DMS114 treated with DMSO at 0.1 percent for 48 hours (cell line): ENCODE data around the gene GRAP2.
"Not testable (repeated sequence)": the region's sequence is repeated elsewhere in the genome, so short reads cannot be mapped to it uniquely, and the experiment has no call there.

Source experiments
- DNase-seq: peaks from one replicate; lab custom pipeline; 2025; ENCODE audit not compliant: unreplicated experiment; lab: John Stamatoyannopoulos, UW

The GRAP2 gene

DNA sequence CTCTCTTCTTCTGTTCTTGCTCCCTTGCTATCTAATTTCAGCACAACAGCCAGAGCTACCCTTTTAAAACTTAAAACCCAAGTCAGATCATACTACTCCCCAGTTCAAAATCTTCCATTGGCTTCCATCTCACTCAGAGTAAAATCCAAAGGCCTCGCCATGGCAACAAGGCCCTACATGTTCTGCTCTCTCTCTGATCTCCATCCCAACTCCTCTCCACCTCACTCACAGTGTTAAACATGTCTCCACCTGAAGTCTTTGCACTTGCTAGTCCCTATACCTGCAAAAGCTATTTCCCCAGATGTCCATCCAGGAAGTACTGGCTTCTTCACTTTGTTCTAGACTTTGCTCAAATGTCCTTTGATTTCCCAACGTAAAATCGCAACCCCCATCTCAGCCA lies 3.0 kb upstream of the GRAP2 start:
- DNase-seq = no peak

DNA sequence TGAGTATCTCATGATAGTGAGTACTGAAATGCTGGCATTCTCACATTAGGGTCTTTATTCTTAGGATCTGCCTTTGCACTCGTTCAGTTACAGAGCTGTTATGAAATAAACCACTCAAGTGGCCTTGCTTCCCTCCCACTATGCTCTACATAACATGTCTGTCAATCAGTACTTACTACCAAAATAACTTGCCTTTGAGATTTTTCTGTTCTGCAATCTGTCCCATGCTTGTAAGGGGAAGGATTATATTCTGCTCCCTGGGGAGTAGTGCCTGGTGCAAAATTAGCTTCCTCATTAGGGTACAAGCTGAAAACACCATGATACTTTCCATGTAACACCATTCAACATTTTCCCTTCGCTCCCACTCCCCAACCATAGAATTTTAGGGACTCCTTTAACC lies 1.9 kb upstream of the GRAP2 start:
- no peak for DNase-seq

DNA sequence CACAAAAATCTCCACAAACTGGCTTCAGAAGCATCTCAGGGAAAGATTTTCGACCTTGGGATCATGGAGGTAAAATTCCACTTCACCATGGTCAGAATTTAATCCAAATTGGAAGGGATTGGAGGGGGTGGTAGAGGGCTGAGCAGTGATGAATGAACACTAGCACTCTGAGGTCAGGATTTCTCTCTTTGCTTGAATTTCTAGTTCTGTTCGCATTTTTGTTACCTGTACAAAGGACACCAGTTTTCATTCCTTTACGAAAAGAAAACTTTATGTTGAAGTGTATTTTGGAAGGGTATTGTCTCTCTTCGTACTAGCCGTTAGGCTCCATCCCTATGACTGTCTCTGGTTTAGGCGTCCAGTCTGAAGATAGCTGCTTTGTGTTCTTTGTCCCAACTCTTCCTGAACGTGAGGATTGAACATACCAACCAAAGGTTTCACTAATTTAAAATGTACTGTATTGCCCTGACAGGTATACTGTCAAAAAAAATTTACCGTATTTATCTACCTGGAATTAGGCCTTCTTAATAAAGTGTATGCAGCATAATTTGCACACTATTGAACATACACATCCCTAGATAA lies 772 bp downstream of the GRAP2 start:
- DNase-seq = no peak

DNA sequence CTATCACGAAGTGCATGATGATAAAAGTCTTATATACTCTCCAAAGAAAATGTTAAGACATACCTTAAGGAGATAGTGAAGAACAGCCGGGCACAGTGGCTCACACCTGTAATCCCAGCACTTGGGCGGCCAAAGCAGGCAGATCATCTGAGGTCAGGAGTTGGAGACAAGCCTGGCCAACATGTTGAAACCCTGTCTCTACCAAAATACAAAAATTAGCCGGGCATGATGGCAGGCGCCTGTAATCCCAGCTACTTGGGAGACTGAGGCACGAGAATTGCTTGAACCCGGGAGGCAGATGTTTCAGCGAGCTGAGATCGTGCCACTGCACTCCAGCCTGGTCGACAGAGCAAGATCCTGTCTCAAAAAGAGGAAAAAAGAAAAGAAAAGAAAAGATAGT lies 3.1 kb downstream of the GRAP2 start:
- not testable (repeated sequence) for DNase-seq

DNA sequence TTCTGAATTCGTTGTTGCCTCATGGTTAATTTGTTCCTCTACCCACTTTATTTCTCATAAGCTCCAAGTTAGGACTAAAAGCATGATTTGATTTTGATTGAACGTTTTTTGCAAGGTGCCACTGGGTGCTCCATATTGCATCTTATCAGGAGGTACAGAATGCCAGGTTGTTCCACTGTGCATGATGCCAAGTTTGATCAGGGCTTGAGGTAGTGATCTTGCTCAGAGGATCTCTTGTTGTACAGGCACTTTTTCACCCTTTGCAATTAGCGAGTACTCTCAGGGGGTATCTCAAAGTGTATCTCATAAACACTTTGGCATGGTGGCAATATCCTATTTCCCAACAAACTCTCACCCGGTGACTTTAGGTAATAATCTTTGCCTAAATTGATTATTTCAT lies 4.0 kb downstream of the GRAP2 start:
- no peak for DNase-seq

DNA sequence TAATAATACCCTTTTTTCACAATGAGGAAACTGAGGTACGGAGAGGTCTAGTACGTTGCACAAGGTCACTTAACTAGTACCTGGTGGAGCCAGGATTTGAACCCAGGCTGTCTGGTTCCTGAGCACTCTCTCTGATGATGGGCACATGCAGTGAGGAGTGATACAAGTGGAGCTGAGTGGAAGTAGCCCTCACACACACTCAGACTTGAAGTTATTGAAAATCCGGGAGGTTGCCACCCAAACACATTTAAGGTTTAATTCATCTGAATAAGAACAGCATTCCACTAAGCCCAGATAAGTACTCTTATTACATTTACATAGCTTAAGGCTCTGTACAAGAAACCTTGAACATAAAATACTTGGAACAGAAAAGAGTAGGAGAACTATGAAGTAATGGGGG lies 4.8 kb downstream of the GRAP2 start:
- no peak for DNase-seq

DNA sequence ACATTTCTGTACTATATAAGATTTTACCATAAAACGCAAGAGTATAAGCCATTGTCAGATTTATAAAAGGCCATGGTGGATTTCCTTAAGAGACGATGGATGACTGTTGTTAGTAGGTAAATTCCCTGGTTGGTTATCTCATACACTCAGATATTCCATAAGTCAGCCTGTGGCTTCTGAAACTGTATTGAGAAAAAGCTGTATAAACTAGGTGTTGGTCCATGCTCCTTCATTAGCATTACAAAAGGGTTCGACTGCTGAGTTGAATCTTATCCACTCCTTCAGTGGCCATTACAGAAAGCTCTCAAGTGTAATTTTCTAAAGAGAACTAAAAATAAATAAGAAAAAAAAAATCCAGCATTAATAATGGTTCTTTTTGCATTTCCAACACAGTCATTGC lies 5.3 kb downstream of the GRAP2 start:
- DNase-seq = no peak

DNA sequence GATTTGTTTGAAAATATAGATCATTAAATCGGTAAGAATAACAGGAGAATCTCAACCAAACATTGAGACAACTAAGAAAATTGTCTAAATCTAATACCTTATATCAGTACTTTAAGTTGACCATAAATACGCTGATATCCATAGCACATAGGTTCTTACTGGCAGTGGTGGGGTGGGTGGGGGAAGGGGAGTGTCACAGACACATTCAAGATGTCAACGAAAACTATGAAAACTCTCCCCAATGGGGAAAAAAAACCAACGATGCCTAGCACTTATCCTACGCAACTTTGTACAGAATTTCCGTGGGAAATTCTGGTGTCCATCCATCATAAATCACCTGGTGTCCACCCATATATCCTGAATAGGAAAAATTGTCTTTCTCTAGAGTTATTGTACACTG lies 6.2 kb downstream of the GRAP2 start:
- DNase-seq = no peak

DNA sequence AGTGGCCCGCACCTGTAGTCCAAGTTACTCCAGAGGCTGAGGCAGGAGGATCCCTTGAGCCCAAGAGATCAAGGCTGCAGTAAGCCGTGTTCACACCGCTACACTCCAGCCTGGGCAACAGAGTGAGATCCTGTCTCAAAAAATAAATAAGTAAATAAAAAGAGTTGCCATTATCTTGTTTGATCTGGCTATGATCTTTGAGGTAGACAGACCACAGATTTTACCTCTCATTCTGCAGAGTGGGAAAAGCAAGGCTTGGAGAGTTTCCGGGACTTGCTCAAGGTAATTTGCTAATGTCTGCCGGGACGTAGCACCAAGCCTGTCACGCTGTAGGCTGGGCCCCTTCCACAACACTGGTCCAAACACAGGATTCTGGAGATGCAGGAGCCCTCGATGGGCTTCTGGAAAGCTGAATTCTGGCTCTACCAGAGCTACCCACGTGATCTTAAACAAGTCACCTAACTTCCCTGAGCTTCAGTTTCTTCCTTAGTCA lies 6.8 kb downstream of the GRAP2 start:
- no peak for DNase-seq

DNA sequence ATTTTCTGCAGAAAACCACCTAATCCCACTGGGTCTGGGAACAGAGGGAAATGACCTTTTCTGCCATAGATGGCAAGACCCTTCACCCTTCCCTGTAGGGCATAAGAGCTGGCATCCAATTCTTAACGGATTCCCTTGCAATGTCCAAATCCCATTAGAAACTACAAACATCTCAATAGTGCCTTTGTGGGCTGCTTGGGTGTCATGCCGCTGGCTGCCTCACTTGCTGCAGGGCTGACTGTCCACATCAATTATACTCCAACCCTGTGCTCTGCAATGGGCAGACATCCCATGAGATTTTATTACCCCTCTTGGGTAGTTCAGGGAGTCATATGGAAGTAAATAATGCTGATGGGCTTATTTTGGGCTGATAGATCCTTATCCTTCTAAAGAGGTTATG lies 7.3 kb downstream of the GRAP2 start:
- no peak for DNase-seq

DNA sequence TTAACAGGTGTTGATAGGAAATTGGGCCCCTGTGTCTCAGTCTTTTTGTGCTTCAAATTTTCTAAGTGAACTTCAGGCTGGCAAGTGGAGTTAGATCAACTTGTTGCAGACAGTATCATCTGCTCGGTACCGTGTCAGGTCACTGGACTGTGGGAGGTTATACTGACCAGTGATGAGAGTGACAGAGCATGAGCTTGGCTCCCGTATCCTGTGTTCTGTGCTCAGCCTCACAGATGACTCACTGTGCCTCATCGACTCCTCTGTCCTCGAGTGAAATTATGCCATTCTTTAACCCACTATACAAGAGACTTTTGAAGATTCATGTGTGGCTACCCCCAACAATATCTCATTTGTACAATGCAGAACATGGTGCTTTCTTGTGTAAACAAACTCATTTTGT lies 7.9 kb downstream of the GRAP2 start:
- no peak for DNase-seq

DNA sequence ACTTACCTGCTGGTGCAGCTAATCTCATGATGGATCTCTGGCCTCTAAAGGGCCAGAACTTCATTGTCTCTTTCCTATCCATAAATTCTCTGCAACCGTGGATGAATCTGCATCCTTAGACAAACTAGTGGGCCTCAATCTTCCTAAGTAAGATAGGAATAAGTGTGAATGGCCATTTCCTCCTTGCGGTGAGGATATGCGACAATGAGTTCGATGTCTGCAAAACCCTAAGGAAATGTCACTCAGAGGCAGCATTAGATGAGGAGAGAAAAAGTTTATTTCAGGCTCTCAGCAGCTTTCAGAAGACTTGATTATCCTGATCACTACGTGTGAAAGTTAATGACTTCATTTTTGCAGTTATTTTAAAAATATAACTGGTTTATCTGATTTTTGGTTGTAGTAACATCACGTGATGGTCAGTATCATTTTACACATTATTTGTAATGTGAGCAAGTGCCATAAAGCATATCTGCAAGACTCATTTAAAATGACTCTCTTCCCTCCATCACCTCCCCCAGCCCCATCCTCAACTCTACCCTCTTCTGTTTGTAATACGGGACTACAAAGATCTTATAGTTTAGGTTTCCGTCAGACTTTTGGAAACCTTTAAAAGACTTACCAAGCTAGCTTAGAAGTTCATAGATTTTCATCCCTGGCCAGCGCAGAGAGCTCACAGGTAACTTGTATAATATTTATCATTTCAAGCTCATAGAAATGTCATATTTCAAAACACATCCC lies 10.2 kb downstream of the GRAP2 start:
- no peak for DNase-seq

DNA sequence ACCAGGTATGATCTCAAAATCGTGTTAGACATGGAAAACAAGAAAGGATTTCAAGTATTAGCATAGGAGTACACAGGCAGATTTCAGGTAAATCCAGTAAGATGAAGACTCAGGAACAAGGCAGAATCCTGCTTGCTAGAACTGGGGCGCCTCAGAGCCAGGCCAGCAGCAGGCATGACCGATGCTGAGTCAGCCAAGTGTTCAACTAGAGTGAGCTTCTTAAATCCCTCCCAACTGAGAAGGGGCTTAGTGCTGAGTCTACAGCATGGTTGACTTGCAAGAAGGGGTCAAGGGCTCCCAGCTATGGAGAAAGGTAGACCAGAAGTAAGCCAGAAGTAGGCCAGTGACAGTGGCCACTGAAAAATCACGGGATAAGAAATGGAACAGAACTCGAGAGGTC lies 12.4 kb downstream of the GRAP2 start:
- DNase-seq = no peak

DNA sequence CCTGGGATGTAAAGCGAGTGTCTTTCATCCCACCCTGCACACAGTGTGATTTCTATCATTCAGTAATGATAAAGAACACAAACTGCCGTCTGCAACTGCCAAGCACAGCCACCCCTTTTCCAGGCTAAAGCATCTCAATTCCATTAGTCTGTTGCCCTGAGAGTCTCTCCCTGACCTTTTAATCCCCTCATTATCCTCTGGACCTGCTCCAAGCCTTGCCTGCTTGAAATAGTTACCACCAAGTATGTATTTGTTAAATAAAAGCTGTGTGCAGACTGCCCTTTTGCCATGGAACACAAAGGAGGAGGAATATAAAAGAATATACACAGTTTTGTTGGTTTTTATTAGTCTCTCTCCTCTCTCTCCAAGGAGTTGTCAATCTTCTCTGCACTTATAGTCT lies 13.0 kb downstream of the GRAP2 start:
- no peak for DNase-seq

DNA sequence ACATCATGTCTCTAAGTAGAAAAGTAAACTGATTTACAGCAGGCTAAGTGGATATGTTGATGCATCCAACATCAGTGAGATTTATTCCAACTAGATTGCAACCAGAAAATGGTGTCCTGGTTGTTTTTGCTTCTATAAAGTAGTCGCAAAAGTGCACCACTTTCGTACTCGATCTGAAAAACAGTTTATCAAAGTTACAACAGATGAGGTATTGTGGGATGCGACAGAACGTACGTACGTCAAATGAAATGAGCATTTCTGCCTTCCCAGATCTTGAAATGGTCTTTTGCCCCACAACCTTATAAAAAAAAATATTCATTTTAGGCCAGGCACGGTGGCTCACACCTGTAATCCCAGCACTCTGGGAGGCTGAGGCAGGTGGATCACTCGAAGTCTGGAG lies 13.7 kb downstream of the GRAP2 start:
- DNase-seq = no peak

DNA sequence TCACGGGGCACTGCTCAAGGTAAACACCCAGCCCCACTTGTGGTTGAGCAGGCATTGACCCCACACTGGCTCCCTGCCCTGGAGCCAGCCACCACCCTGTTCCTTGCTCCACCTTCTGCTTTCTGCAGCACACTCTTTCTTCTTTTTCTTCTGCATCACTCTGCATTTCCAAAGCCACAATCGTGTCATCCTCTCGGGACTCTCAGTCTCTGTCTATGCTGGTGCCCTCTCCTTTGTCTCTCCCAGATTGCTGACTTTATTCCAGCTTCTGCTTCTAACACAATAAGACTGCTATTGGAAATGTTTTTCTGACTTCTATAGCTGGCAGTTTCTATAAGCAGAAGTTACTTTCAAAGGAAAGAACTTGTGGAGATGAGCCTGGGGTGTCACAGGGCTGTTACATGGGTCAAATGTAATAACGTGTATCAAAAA lies 14.4 kb downstream of the GRAP2 start:
- no peak for DNase-seq

DNA sequence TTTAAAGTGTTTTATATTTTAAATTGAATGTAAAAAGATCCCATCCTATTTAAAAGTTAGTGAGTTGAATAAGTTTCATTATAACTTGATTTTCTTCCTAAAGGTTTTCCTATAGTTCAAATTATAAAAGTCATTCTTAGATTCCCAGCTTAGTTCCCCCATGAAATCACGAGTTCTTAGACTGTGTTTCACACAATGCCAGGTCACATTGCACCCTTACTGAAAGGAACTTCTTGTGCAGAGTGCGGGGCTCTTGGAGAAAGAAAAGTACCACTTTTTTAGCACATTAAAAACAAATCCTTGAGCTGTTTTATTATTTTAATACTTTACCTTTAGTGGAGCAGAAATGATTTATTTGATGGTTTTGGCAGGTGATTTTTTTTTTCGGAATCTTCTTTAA lies 15.6 kb downstream of the GRAP2 start:
- no peak for DNase-seq

DNA sequence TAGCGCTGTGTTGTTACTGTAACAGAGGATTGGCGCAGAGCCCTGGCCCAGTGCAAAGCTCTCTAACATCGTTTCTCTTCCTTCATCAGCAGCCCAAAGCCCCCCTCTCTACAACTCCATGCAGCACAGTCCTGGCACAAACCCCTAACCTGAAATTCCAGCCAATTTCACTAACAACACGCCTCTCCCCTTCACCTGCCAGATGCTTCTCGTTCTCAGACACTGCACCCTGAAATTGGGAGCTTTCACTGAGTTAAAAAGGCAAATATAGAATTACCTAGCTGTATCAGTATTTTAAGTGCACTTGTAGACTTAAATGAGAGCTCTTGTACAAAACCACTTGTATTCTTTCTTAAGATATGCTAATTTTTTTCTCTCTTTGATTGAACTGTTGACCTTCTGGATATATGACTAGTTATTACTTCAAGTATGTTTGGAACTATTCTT lies 16.3 kb downstream of the GRAP2 start:
- no peak for DNase-seq

DNA sequence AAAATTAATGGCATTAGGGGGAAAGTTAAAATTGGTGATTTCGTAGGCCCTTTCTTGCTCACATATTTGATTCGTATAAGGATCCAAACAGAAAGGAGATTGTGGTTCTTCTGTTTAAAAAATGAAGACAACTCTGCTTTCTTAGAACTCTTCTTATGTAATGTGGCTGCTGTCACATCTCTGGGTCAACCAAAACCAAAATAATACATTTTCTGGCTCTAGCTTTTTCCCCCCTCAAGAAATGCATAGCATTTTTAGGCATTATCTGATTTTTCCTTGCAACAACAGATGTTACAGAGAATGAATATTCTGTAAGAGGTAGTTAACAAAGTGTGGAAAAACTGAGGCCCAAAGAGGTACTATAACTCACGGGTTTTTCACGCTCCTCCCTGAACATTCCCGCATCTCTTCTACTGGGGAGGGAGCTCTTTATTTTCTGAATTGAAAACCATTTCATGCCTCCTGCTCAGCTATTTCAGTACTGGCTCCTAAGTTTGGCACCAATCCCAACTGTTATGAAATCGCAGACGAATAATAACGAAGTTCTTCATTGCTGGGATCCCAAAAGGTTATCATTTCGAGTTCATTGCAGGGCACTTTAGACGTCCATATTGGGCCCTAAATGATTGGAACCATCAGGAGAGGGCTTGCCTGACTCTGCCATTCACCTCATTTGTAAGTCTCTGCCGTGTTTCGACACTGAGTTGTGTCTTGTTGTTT lies 17.1 kb downstream of the GRAP2 start:
- DNase-seq = no peak

DNA sequence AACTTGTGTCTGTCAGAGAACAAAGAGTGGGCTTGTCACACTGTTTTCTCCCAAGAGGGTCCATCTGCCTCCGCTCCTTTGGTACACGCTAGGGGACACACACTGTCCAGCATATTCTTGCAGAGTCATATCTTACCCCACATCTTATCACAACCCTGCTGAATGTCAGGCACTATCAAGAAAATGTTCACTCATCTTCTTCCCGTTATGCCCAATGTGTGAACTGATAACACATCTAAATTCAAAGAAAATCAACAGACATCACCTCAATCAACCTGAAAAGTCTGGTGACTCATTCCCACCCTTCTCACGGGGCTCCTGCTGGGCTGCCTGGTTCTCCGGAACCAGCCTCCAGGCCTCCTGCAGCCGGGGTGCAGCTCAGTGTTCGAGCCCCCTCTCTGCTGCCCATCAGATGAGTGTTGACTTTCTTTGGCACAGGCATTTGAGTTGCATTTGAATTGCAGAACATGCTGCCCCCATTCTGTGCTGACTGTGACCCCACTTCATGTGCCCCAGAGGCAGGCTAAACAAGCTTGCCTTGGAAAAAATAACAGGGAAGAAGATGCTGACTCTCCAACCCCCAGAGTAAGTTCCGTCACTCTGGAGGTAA lies 19.4 kb downstream of the GRAP2 start:
- DNase-seq = no peak

DNA sequence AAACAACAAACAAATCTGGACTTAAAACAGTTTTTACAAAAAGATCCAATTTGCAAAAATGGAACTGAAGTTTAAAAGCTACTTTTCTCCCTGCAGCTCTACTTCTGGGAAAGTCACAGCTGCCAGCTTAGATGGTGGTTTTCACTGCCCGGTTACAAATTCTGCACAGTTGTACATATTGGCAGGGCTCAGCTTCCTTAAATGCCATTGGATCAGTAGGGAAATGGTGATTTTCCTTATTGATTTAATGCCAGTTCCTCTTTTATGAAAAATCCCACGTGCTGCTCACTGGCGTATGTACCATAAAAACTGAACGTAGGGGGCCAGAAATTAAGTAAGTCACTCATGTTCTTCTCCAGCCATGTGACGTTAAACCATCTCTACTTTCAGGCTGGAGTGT lies 22.8 kb downstream of the GRAP2 start:
- no peak for DNase-seq

DNA sequence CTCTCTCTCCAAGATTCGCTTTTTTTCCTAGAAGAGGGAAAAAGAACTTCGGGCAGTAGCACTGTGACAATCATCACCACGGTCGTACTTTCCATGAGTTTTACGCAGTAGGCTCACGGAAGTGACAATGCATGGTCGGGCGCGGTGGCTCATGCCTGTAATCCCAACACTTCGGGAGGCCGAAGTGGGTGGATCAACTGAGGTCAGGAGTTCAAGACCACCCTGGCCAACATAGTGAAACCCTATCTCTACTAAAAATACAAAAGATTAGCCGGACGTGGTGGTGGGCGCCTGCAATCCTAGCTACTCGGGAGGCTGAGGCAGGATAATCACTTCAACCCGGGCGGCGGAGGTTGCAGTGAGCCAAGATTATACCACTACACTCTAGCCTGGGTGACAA lies 23.4 kb downstream of the GRAP2 start:
- no peak for DNase-seq
